Endothelial cell of umbilical vein (primary cell): ENCODE measurements around the gene CNN1. TPM values are rescaled to one million over a fixed set of nuclear protein-coding genes. Genes with fewer than 3 reads are reported as not detected.

Experiments
- BruUV-seq: library from RNA; stranded (reverse); fragments of 400-500 nt; replicated peaks from 2 replicates; lab custom pipeline; 2021; lab: Mats Ljungman, UMichigan
- CTCF ChIA-PET: fragments of 300-600, 350-600 bp; sonication (Branson Sonifier 250); formaldehyde crosslinking; loops from one replicate; lab custom pipeline; 2021; ENCODE audit warnings: antibody characterized with exemption, inconsistent platforms; lab: Charles Lee
- POLR2A ChIA-PET: fragments of 300-600, 350-600 bp; sonication (Branson Sonifier 250); formaldehyde crosslinking; loops from one replicate; lab custom pipeline; 2021; ENCODE audit warnings: antibody characterized with exemption, inconsistent platforms; lab: Charles Lee
- DNase-seq: peaks from one replicate; pipeline ENCODE4 v3.0.0-alpha.2; 2011; ENCODE audit warnings: low read depth, low spot score
- FAIRE-seq: peaks from 2 replicates; lab custom pipeline; 2011; peaks lifted over from hg19 to GRCh38; lab: Jason Lieb, UNC
- H2AFZ ChIP-seq: 2 replicates; pipeline ENCODE4 v1.6.0; 2012; ENCODE audit warnings: low read depth, low read length, control low read depth, inconsistent platforms
- H3K27ac ChIP-seq: 2 replicates; pipeline ENCODE4 v1.5.1; 2011; ENCODE audit warnings: low read depth, mild to moderate bottlenecking, control low read depth, low read length, moderate library complexity; ENCODE audit not compliant: insufficient read depth
- H3K27me3 ChIP-seq, 2 experiments: 2 replicates each; pipeline versions ENCODE4 v1.6.0 to v1.6.1; 2011; ENCODE audit warnings: low read length in 2 of 2, mixed read lengths in 1 of 2; ENCODE audit not compliant: control insufficient read depth in 2 of 2, insufficient read depth in 2 of 2
- H3K36me3 ChIP-seq, 2 experiments: 2 replicates in 1 of 2; 3 replicates in 1 of 2; pipeline ENCODE4 v1.5.1; 2011; ENCODE audit warnings: low read length in 2 of 2, mild to moderate bottlenecking in 1 of 2, moderate library complexity in 1 of 2; ENCODE audit not compliant: control insufficient read depth in 2 of 2, insufficient read depth in 2 of 2; ENCODE audit errors: extremely low read depth in 1 of 2
- H3K4me1 ChIP-seq: 3 replicates; pipeline ENCODE4 v1.5.1; 2011; ENCODE audit warnings: mild to moderate bottlenecking, low read length; ENCODE audit not compliant: control insufficient read depth, insufficient read depth; ENCODE audit errors: extremely low read depth
- H3K4me2 ChIP-seq: 2 replicates; pipeline ENCODE4 v1.6.1; 2011; ENCODE audit warnings: low read length, control low read depth, mixed read lengths; ENCODE audit not compliant: insufficient read depth
- H3K4me3 ChIP-seq, 3 experiments: fragments of 200-600 bp in 1 of 3; sonication (generic), shearing (Covaris generic) in 1 of 3; replicated peaks in 1 of 3; 2 replicates each; pipeline ENCODE4 v1.5.1; 2011 to 2016; ENCODE audit warnings: control low read depth in 3 of 3, low read length in 3 of 3, mild to moderate bottlenecking in 2 of 3, inconsistent platforms in 1 of 3, low read depth in 1 of 3, moderate library complexity in 1 of 3; ENCODE audit not compliant: insufficient read depth in 1 of 3
- H3K79me2 ChIP-seq: 2 replicates; pipeline ENCODE4 v1.6.0; 2012; ENCODE audit warnings: low read length, inconsistent platforms; ENCODE audit not compliant: control insufficient read depth, insufficient read depth
- H3K9ac ChIP-seq: replicated peaks from 2 replicates; pipeline ENCODE3; 2011; ENCODE audit warnings: low read length, control low read depth; ENCODE audit not compliant: insufficient read depth; ENCODE audit errors: extremely low read depth
- H3K9me1 ChIP-seq: replicated peaks from 3 replicates; pipeline ENCODE4 v1.6.0; 2011; ENCODE audit warnings: mild to moderate bottlenecking, low read length; ENCODE audit not compliant: control insufficient read depth, insufficient read depth; ENCODE audit errors: extremely low read depth
- H3K9me3 ChIP-seq: replicated peaks from 2 replicates; pipeline ENCODE4 v1.5.1; 2012; ENCODE audit warnings: low read length, inconsistent platforms; ENCODE audit not compliant: control insufficient read depth, insufficient read depth
- H4K20me1 ChIP-seq: replicated peaks from 2 replicates; pipeline ENCODE3; 2011; ENCODE audit warnings: mild to moderate bottlenecking, low read length; ENCODE audit not compliant: control insufficient read depth, insufficient read depth; ENCODE audit errors: extremely low read depth
- FOS ChIP-seq: IDR thresholded peaks from 2 replicates; pipeline ENCODE4 v1.6.1; 2011; ENCODE audit warnings: mild to moderate bottlenecking, low read length, moderate library complexity, borderline replicate concordance; ENCODE audit not compliant: insufficient read depth
- dilution Hi-C: fragments of 300-500 bp; cut with MboI; formaldehyde crosslinking; loops from one replicate; pipeline ENCODE4 v1.15.0; 2019; ENCODE audit warnings: low sequenced_read_pairs; ENCODE audit not compliant: extremely low pct_ligation_motif_present
- intact Hi-C: fragments of 100-400 bp; cut with micrococcal nuclease; formaldehyde crosslinking; loops from one replicate; pipeline ENCODE4 v1.10.0; 2022
- polyA plus RNA-seq, 4 experiments: library from polyadenylated mRNA; depleted of rRNA in 3 of 4; stranded (reverse) in 3 of 4; unstranded in 1 of 4; fragments of >200 nt; gene quantifications; 2 replicates each; pipeline versions ENCODE4 v1.2.1 to v1.2.3, GENCODE V29; 2011 to 2012; ENCODE audit warnings: missing spikeins in 1 of 4
- total RNA-seq: library from RNA; stranded (reverse); gene quantifications from 2 replicates; pipeline ENCODE4 v1.2.3, GENCODE V29; 2021
- TF ChIP-seq, protein P1 (sequence below), 2 donors: IDR thresholded peaks; 1 replicate in 1 of 2; 2 replicates in 1 of 2; pipeline ENCODE4 v1.5.1; 2011; ENCODE audit warnings: low read length in 2 of 2, mild to moderate bottlenecking in 2 of 2, moderate library complexity in 2 of 2, control low read depth in 1 of 2, inconsistent platforms in 1 of 2, low read depth in 1 of 2; ENCODE audit not compliant: insufficient read depth in 1 of 2; ENCODE audit errors: extremely low read depth in 1 of 2

Gene CNN1
- total and polyA plus RNA-seq, 2 donors (not counting 3 experiments of a cell fraction or from before 2014, with no cell fraction given) = 0.76 TPM; not detected in 1

DNA sequence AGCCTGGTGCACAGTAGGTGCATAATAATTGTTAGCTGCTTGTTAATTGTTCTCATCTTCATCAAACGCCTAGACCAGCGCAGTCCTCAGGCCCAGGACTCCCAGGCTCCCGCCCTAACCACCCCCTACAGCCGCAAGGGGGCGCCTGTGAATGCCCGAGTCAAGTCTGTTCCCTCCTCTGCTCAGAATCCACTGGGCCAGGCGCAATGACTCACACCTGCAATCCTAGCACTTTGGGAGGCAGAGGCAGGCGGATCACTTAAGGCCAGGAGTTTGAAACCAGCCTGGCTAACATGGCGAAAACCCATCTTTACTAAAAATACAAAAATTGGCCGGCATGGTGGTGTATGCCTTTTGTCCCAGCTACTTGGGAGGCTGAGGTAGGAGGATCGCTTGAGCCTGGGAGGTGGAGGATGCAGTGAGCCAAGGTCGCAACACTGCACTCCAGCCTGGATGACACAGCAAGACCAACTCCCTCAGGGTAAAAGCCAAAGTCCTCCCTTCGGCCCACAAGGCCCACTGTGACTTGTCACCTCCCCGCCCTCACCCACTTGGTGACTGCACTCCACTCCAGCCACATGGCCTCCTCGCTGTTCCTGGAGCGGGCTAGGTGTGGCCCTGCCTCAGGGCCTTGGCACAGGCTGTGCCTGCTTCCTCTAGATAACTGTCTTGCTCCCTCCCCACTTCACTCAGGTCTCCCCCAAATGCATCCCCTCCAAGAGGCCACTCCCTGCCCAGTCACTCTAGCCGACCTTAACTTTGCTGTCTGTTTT, 42.1 kb upstream of the CNN1 start:
- H2AFZ ChIP-seq = no peak overlapping the region
- FAIRE-seq = peak; percentile 80
- BruUV-seq = no TSS peak

More for the DNA sequence above, 42.1 kb upstream of the CNN1 start:
- no peak overlapping the region for H3K4me3 ChIP-seq
- no peaks in the 10 kb centered on the region for H3K4me1 ChIP-seq
- H3K27ac ChIP-seq = no peak overlapping the region
- H3K36me3 ChIP-seq = peaks cover 3 to 9% of the 10 kb centered on the region in 2 experiments
- POLR2A ChIA-PET = no interaction called here
- TF ChIP-seq, protein P1, sequence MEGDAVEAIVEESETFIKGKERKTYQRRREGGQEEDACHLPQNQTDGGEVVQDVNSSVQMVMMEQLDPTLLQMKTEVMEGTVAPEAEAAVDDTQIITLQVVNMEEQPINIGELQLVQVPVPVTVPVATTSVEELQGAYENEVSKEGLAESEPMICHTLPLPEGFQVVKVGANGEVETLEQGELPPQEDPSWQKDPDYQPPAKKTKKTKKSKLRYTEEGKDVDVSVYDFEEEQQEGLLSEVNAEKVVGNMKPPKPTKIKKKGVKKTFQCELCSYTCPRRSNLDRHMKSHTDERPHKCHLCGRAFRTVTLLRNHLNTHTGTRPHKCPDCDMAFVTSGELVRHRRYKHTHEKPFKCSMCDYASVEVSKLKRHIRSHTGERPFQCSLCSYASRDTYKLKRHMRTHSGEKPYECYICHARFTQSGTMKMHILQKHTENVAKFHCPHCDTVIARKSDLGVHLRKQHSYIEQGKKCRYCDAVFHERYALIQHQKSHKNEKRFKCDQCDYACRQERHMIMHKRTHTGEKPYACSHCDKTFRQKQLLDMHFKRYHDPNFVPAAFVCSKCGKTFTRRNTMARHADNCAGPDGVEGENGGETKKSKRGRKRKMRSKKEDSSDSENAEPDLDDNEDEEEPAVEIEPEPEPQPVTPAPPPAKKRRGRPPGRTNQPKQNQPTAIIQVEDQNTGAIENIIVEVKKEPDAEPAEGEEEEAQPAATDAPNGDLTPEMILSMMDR (IDR thresholded peaks at IDR 0.05; ENCODE audit: extremely low read depth in 1 of 2, insufficient read depth in 1 of 2, low read depth in 1 of 2, low read length in 2 of 2) = peak; percentile 79 to 82
- no peak for TF ChIP-seq FOS
- H3K9me3 ChIP-seq = no peaks in the 10 kb centered on the region
- H3K9ac ChIP-seq = no peak overlapping the region
- no peaks in the 10 kb centered on the region for H3K9me1 ChIP-seq
- CTCF ChIA-PET = interaction anchor here (1.0 to 2.0 kb wide), 4 partner anchors 9 to 92 kb away, joined by 3 to 7 read pairs (median 4); partner anchors contain the start of gene ZNF653
- H4K20me1 ChIP-seq = no peaks in the 10 kb centered on the region
- DNase-seq = peak; percentile 48
- no peaks in the 10 kb centered on the region for H3K27me3 ChIP-seq
- no peaks in the 10 kb centered on the region for H3K79me2 ChIP-seq
- intact Hi-C loops = loop anchor here (1.0 to 5.0 kb wide), 2 partner anchors 41 to 91 kb away; partner anchors contain the start of gene CNN1
- no peak overlapping the region for H3K4me2 ChIP-seq
- dilution Hi-C loops = no loop called here
